K562 (cell line): Measurements from ENCODE around the gene ZNF410. TPM values are rescaled to one million over a fixed set of nuclear protein-coding genes. Genes with fewer than 3 reads are reported as not detected.
A peak's percentile ranks its signal among the peaks of the same experiment; 100 is the strongest.

Source experiments
- ARID4B ChIP-seq: sonication (generic); formaldehyde crosslinking; IDR thresholded peaks from 2 replicates; pipeline ENCODE4 v1.8.0; 2022; ENCODE audit warnings: mild to moderate bottlenecking, missing genetic modification reagents
- ATF2 ChIP-seq: sonication (generic); formaldehyde crosslinking; IDR thresholded peaks from 2 replicates; pipeline ENCODE4 v1.8.1; 2022; ENCODE audit warnings: missing genetic modification reagents
- C11orf30 ChIP-seq: fragments of 450-650 bp; IDR thresholded peaks from 2 replicates; pipeline ENCODE4 v1.6.1; 2016; ENCODE audit warnings: low read depth, mild to moderate bottlenecking
- CHD2 ChIP-seq: IDR thresholded peaks from 2 replicates; pipeline ENCODE4 v1.6.1; 2011; ENCODE audit warnings: low read depth, low read length
- EP300 ChIP-seq: IDR thresholded peaks from 2 replicates; pipeline ENCODE4 v1.6.1; 2012; ENCODE audit warnings: low read length, improper control_type of control experiment
- FOXK1 ChIP-seq: sonication (generic); formaldehyde crosslinking; IDR thresholded peaks from 2 replicates; pipeline ENCODE4 v1.8.0; 2022; ENCODE audit warnings: missing genetic modification reagents, mild to moderate bottlenecking, borderline replicate concordance
- PTRF ChIP-seq: fragments of 450-650 bp; IDR thresholded peaks from 2 replicates; pipeline ENCODE4 v1.6.1; 2016; ENCODE audit warnings: mild to moderate bottlenecking, missing genetic modification characterization, missing compliant biosample characterization
- SREBF1 ChIP-seq: fragments of 150-350 bp; IDR thresholded peaks from 2 replicates; pipeline ENCODE4 v1.6.1; 2014; ENCODE audit warnings: antibody characterized with exemption, low read depth, low read length, borderline replicate concordance
- XRCC5 ChIP-seq: fragments of 200-400 bp; formaldehyde crosslinking; IDR thresholded peaks from 2 replicates; pipeline ENCODE4 v1.6.1; 2017; ENCODE audit warnings: low read depth, mild to moderate bottlenecking, low read length
- ZBTB1 ChIP-seq: sonication (generic); formaldehyde crosslinking; IDR thresholded peaks from 2 replicates; pipeline ENCODE4 v1.8.1; 2023; ENCODE audit warnings: missing genetic modification reagents, low read depth, mild to moderate bottlenecking, borderline replicate concordance
- ZNF253 ChIP-seq: fragments of 250-450 bp; sonication (Bioruptor Pico); conservative IDR thresholded peaks from 2 replicates; pipeline ENCODE4 v1.6.1; 2021; ENCODE audit warnings: mild to moderate bottlenecking
- ZNF717 ChIP-seq: fragments of 250-450 bp; sonication (Bioruptor Pico); IDR thresholded peaks from 2 replicates; pipeline ENCODE4 v1.5.0; 2021
- ZNF766 ChIP-seq: fragments of 200-800 bp; sonication (Bioruptor generic); conservative IDR thresholded peaks from 2 replicates; pipeline ENCODE4 v1.6.1; 2016; ENCODE audit warnings: missing genetic modification characterization, missing compliant biosample characterization
- polyA plus RNA-seq, 8 experiments: library from polyadenylated mRNA; depleted of rRNA in 4 of 8; stranded (reverse) in 5 of 8; unstranded in 3 of 8; fragments of >200 nt; fragmentation: Nextera tagmentation in 2 of 8; fragmentation: Illumina TruSeq in 1 of 8; extraction: Ambion mirVana in 2 of 8; extraction: Trizol in 1 of 8; gene quantifications; 2 replicates each; pipeline versions ENCODE4 v1.2.1 to v1.2.3, GENCODE V29; 2011 to 2014; ENCODE audit warnings: inconsistent platforms in 1 of 8, missing spikeins in 1 of 8
- total RNA-seq, 7 experiments: library from RNA; depleted of rRNA in 6 of 7; stranded (reverse); fragments of >200 nt in 6 of 7; fragmentation: Illumina TruSeq in 2 of 7; extraction: Trizol in 2 of 7; gene quantifications; 2 replicates each; pipeline versions ENCODE4 v1.2.1 to v1.2.3, GENCODE V29; 2011 to 2021; ENCODE audit warnings: low replicate concordance in 1 of 7
- TF ChIP-seq, protein P1 (sequence below): sonication (generic); formaldehyde crosslinking; IDR thresholded peaks from 2 replicates; pipeline ENCODE4 v1.8.0; 2023; ENCODE audit warnings: mild to moderate bottlenecking, missing genetic modification reagents
- TF ChIP-seq, protein P2 (sequence below): fragments of 250-450 bp; sonication (Bioruptor Pico); IDR thresholded peaks from 2 replicates; pipeline ENCODE4 v1.4.0; 2020; ENCODE audit warnings: mild to moderate bottlenecking

The ZNF410 gene
- total and polyA plus RNA-seq, 9 of the 15 experiments (the other 6 are each of a cell fraction or from before 2014, with no cell fraction given): 20.5 to 64.8 (median 38.7) TPM

DNA sequence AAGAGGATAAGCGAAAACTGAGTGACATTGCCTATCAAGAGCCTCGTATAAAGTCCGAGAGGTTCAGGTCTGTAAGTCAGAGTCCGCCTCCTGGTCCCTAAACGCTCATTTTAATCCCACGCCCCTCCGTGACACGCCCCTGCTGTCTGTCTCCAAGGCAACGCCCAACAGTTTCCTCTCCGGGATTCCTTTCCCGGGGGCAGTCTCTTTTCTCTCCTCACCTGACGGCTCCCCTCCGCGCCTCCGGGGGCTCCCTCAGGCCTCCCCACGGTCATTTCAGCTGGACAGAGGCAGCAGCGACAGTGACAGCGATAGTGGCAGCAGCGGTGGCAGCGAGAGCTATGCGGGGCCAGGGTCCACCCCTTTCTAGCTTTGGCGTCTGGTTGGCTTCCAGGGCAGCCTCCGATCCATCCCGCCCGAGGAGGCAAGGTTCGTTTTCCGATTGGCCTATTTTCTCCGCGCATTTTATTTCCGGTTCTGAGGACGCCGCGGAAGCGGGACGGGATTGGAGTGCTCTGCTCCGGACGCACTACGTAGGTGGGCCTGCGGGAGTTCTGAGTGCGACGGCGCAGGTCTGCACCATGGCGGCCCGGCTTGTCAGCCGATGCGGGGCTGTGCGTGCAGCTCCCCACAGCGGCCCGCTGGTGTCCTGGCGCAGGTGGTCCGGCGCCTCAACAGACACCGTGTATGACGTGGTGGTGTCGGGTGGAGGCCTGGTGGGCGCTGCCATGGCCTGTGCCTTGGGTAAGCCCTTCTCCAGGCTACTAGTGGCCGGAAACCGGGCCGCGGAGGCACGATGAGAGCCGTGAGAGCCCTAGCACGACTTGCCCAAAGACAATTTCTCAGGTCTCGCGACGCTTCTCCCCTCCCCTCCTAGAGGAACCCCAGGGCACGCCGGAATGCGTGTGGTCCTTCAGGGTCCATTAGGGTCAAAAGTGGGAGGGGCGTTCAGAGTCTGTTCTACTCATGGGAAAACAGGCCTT lies 63.4 kb downstream of the ZNF410 start, which contains the start of the genes COQ6 and FAM161B (continued):
- TF ChIP-seq, protein P1, sequence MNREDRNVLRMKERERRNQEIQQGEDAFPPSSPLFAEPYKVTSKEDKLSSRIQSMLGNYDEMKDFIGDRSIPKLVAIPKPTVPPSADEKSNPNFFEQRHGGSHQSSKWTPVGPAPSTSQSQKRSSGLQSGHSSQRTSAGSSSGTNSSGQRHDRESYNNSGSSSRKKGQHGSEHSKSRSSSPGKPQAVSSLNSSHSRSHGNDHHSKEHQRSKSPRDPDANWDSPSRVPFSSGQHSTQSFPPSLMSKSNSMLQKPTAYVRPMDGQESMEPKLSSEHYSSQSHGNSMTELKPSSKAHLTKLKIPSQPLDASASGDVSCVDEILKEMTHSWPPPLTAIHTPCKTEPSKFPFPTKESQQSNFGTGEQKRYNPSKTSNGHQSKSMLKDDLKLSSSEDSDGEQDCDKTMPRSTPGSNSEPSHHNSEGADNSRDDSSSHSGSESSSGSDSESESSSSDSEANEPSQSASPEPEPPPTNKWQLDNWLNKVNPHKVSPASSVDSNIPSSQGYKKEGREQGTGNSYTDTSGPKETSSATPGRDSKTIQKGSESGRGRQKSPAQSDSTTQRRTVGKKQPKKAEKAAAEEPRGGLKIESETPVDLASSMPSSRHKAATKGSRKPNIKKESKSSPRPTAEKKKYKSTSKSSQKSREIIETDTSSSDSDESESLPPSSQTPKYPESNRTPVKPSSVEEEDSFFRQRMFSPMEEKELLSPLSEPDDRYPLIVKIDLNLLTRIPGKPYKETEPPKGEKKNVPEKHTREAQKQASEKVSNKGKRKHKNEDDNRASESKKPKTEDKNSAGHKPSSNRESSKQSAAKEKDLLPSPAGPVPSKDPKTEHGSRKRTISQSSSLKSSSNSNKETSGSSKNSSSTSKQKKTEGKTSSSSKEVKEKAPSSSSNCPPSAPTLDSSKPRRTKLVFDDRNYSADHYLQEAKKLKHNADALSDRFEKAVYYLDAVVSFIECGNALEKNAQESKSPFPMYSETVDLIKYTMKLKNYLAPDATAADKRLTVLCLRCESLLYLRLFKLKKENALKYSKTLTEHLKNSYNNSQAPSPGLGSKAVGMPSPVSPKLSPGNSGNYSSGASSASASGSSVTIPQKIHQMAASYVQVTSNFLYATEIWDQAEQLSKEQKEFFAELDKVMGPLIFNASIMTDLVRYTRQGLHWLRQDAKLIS (CRISPR knock-in tag): no peak
- no peak for TF ChIP-seq ZNF717 (CRISPR knock-in tag)
- TF ChIP-seq C11orf30: peak; percentile 86
- no peak for TF ChIP-seq FOXK1 (CRISPR knock-in tag)
- no peak for TF ChIP-seq ATF2 (CRISPR knock-in tag)
- TF ChIP-seq ZBTB1 (CRISPR knock-in tag): no peak
- peak; percentile 73 for TF ChIP-seq ARID4B (CRISPR knock-in tag)
- no peak for TF ChIP-seq ZNF253 (CRISPR knock-in tag)
- TF ChIP-seq, protein P2, sequence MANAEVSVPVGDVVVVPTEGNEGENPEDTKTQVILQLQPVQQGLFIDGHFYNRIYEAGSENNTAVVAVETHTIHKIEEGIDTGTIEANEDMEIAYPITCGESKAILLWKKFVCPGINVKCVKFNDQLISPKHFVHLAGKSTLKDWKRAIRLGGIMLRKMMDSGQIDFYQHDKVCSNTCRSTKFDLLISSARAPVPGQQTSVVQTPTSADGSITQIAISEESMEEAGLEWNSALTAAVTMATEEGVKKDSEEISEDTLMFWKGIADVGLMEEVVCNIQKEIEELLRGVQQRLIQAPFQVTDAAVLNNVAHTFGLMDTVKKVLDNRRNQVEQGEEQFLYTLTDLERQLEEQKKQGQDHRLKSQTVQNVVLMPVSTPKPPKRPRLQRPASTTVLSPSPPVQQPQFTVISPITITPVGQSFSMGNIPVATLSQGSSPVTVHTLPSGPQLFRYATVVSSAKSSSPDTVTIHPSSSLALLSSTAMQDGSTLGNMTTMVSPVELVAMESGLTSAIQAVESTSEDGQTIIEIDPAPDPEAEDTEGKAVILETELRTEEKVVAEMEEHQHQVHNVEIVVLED (CRISPR knock-in tag): peak; percentile 75
- TF ChIP-seq ZNF766 (CRISPR knock-in tag): 0 out of 2 replicates have a peak, but pooled peaks have one; percentile 18
- peak; percentile 80 for TF ChIP-seq CHD2
- TF ChIP-seq SREBF1: no peak
- no peak for TF ChIP-seq EP300
- 0 out of 2 replicates have a peak, but pooled peaks have one; percentile 17 for TF ChIP-seq XRCC5
- TF ChIP-seq PTRF (tag): no peak
